Panc1 (cell line): ENCODE measurements around the gene MAGT1.

Source experiments
- TF ChIP-seq, protein P1 (sequence below): fragments of 450-650 bp; IDR thresholded peaks from 2 replicates; pipeline ENCODE4 v1.5.1; 2017; ENCODE audit warnings: mild to moderate bottlenecking
- TF ChIP-seq, protein P2 (sequence below), 2 experiments: IDR thresholded peaks; 2 replicates each; pipeline ENCODE4 v1.6.1; 2011 to 2012; ENCODE audit warnings: low read depth in 2 of 2, control low read depth in 1 of 2, low read length in 1 of 2, mild to moderate bottlenecking in 1 of 2, moderate library complexity in 1 of 2; ENCODE audit not compliant: insufficient read depth in 1 of 2

DNA sequence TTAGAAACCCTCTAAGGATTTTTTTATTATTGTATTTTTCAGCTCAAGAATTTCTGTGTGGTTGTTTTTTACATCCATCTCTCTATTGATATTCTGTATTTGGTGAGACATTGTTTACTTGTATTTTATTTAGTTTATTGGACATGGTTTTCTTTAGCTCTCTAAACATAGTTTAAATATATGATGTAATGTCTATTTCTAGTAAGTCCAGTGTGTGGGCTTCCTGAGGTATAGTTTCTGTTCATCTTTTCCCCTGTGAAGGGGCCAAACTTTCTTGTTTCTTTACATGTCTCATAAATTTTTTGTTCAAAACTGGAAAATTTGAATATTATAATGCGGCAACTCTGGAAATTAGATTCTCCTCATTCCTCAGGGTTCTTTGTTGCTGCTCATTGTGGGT is 81.0 kb downstream of the MAGT1 start:
- TF ChIP-seq, protein P1, sequence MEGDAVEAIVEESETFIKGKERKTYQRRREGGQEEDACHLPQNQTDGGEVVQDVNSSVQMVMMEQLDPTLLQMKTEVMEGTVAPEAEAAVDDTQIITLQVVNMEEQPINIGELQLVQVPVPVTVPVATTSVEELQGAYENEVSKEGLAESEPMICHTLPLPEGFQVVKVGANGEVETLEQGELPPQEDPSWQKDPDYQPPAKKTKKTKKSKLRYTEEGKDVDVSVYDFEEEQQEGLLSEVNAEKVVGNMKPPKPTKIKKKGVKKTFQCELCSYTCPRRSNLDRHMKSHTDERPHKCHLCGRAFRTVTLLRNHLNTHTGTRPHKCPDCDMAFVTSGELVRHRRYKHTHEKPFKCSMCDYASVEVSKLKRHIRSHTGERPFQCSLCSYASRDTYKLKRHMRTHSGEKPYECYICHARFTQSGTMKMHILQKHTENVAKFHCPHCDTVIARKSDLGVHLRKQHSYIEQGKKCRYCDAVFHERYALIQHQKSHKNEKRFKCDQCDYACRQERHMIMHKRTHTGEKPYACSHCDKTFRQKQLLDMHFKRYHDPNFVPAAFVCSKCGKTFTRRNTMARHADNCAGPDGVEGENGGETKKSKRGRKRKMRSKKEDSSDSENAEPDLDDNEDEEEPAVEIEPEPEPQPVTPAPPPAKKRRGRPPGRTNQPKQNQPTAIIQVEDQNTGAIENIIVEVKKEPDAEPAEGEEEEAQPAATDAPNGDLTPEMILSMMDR: no peak
- TF ChIP-seq, protein P2, sequence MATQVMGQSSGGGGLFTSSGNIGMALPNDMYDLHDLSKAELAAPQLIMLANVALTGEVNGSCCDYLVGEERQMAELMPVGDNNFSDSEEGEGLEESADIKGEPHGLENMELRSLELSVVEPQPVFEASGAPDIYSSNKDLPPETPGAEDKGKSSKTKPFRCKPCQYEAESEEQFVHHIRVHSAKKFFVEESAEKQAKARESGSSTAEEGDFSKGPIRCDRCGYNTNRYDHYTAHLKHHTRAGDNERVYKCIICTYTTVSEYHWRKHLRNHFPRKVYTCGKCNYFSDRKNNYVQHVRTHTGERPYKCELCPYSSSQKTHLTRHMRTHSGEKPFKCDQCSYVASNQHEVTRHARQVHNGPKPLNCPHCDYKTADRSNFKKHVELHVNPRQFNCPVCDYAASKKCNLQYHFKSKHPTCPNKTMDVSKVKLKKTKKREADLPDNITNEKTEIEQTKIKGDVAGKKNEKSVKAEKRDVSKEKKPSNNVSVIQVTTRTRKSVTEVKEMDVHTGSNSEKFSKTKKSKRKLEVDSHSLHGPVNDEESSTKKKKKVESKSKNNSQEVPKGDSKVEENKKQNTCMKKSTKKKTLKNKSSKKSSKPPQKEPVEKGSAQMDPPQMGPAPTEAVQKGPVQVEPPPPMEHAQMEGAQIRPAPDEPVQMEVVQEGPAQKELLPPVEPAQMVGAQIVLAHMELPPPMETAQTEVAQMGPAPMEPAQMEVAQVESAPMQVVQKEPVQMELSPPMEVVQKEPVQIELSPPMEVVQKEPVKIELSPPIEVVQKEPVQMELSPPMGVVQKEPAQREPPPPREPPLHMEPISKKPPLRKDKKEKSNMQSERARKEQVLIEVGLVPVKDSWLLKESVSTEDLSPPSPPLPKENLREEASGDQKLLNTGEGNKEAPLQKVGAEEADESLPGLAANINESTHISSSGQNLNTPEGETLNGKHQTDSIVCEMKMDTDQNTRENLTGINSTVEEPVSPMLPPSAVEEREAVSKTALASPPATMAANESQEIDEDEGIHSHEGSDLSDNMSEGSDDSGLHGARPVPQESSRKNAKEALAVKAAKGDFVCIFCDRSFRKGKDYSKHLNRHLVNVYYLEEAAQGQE (IDR thresholded peaks at IDR 0.05; ENCODE audit: insufficient read depth in 1 of 2, low read depth in 2 of 2, low read length in 1 of 2): no peak
